Loucy (cell line): ENCODE measurements around the gene MEIOSIN.
"Not testable (repeated sequence)": the region's sequence is repeated elsewhere in the genome, so short reads cannot be mapped to it uniquely, and the experiment has no call there.

Experiments used
- CTCF ChIP-seq: fragments of 200-600 bp; sonication (generic); conservative IDR thresholded peaks from 2 replicates; pipeline ENCODE4 v1.5.1; 2014; ENCODE audit warnings: mild to moderate bottlenecking, antibody characterized with exemption, low read length
- EZH2phosphoT487 ChIP-seq: fragments of 200-600 bp; IDR thresholded peaks from 2 replicates; pipeline ENCODE4 v1.6.1; 2018; ENCODE audit warnings: antibody characterized with exemption, mild to moderate bottlenecking, moderate library complexity, borderline replicate concordance

- TF ChIP-seq CTCF, EZH2phosphoT487: not testable (repeated sequence)
Measured at GRCh38 chr19:45751483-45751882, 18.2 kb downstream of the MEIOSIN start.
